ENCODE data around the gene PXT1.

Gene PXT1

DNA sequence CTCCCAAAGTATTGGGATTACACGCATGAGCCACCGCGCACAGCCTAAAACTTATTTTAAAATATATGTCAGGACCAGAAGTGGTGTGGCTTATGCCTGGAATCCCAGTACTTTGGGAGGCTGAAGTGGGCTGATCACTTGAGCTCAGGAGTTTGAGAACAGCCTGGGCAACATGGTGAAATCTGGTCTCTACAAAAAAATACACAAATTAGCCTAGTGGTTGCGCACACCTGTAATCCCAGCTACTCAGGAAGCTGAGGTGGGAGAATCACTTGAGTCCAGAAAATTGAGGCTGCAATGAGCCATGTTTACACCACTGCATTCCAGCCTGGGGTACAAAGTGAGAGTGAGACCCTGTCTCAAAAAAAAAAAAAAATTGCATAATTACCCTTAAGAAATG lies 13.7 kb downstream of the PXT1 start:
- TF ChIP-seq CTCF (conservative IDR thresholded peaks at IDR 0.05; ENCODE audit: low read depth, low read length) = 0 out of 2 replicates have a peak, but pooled peaks have one; percentile 19
- no peaks in the 10 kb centered on the region for H4K20me1 ChIP-seq (ENCODE audit: insufficient read depth)
- H3K4me2 ChIP-seq = no peak overlapping the region
- H3K4me3 ChIP-seq (IDR thresholded peaks at IDR 0.05; ENCODE audit: insufficient read depth, low read depth, low read length) = no peak overlapping the region
- H3K9ac ChIP-seq = no peak overlapping the region
- H3K27ac ChIP-seq = no peak overlapping the region
- no peak overlapping the region for H2AFZ ChIP-seq (ENCODE audit: low read depth)
- no peaks in the 10 kb centered on the region for H3K79me2 ChIP-seq (ENCODE audit: insufficient read depth, low read depth)
- no peaks in the 10 kb centered on the region for H3K36me3 ChIP-seq (ENCODE audit: insufficient read depth)
- H3K4me1 ChIP-seq (ENCODE audit: low read depth, poor library complexity, severe bottlenecking) = peaks cover 20% of the 10 kb centered on the region
- H3K27me3 ChIP-seq (ENCODE audit: insufficient read depth, low read depth) = no peaks in the 10 kb centered on the region

DNA sequence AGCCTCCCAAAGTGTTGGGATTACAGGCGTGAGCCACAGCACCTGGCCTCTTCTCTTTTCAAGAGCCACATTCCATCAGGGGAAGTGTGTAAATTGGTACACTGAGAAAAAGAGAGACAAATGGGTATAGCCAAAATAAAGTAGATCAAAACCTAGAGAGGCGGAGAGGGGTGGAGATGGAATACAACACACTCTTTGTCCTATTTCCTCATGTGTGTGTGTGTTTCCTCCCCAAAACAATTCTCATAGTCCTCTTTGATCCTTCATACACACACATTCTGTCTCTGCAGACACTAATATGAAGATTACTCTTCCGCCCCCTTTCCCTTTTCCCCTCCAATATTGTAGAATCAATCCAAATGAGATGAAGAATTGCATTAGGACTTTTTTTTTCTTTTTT lies 16.0 kb downstream of the PXT1 start:
- Histone ChIP-seq H3K27me3 (ENCODE audit: insufficient read depth, low read depth) (no peaks in the 10 kb centered on the region), H3K4me1 (ENCODE audit: low read depth, poor library complexity, severe bottlenecking) (peaks cover 14% of the 10 kb centered on the region), H3K27ac (no peak overlapping the region), H3K36me3 (ENCODE audit: insufficient read depth) (no peaks in the 10 kb centered on the region), H3K79me2 (ENCODE audit: insufficient read depth, low read depth) (no peaks in the 10 kb centered on the region), H3K9ac (no peak overlapping the region), H4K20me1 (ENCODE audit: insufficient read depth) (no peaks in the 10 kb centered on the region), H3K4me2 (no peak overlapping the region), H2AFZ (ENCODE audit: low read depth) (no peak overlapping the region), H3K4me3 (IDR thresholded peaks at IDR 0.05; ENCODE audit: insufficient read depth, low read depth, low read length) (no peak overlapping the region)
- no peak for TF ChIP-seq CTCF (conservative IDR thresholded peaks at IDR 0.05; ENCODE audit: low read depth, low read length)

DNA sequence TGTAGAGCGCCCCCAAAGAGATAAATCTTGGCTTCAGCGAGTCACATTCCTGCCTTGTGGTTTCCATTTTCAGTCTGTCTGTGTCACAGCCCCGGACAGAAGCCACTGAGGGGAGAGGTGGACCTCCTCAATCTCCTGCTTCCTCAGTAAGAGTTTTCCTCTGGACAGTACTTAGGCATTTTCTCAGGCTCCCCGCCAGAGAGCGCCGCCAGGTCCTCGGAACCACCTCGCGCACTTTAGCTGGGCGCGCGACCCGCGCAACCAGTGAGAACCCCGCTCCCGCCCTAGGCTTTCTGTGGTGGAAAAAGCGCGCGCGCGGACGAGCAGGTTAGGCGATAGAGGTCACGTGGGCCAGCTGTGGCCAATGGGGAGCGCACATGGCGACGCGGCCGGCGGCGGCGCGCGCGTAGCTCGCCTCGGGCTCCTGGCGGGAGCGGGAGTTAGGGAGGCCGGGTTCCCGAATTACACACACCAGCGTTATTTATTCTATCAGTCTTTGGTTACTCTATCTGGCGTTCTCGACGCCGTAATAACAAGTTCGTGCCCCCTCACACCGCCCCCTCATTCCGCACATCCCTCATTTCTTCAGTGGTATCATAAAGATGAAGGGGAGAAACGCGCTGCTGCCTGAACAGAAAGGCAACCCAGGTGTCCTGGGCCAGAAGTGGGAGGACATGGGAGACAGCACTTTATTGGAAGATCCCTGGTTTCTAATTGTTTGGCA lies 19.4 kb downstream of the PXT1 start:
- H2AFZ ChIP-seq (ENCODE audit: low read depth) = peak overlapping the region; percentile 95
- H3K4me1 ChIP-seq (ENCODE audit: low read depth, poor library complexity, severe bottlenecking) = peaks cover 11% of the 10 kb centered on the region
- no peaks in the 10 kb centered on the region for H3K36me3 ChIP-seq (ENCODE audit: insufficient read depth)
- H3K9ac ChIP-seq = peak overlapping the region; percentile 50; the same call in 1 of the 2 replicates
- H4K20me1 ChIP-seq (ENCODE audit: insufficient read depth) = no peaks in the 10 kb centered on the region
- no peaks in the 10 kb centered on the region for H3K27me3 ChIP-seq (ENCODE audit: insufficient read depth, low read depth)
- H3K27ac ChIP-seq = peak overlapping the region; percentile 61
- H3K4me2 ChIP-seq = peak overlapping the region; percentile 71
- H3K79me2 ChIP-seq (ENCODE audit: insufficient read depth, low read depth) = no peaks in the 10 kb centered on the region
- no peak overlapping the region for H3K4me3 ChIP-seq (IDR thresholded peaks at IDR 0.05; ENCODE audit: insufficient read depth, low read depth, low read length)
- TF ChIP-seq CTCF (conservative IDR thresholded peaks at IDR 0.05; ENCODE audit: low read depth, low read length) = peak; percentile 62

DNA sequence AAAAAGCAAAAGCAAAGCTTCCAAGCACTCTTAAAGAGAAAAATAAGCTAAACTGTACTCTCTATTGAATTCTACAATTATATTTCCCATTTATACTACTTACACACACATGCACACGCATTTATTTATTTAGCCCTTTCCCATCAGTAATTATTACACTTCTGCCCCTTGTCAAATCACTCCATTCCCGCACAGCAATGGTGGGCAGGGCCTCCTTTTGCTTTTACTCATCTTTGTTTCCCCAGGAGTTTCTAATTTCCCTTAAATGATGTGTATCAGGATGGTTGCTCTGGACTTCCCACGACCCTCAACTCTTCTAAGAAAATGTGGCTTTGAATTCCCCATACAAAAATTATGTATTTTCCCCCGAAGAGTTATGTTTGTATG lies 19.9 kb downstream of the PXT1 start:
- TF ChIP-seq CTCF (conservative IDR thresholded peaks at IDR 0.05; ENCODE audit: low read depth, low read length) = no peak
- peak overlapping the region; percentile 95 for H2AFZ ChIP-seq (ENCODE audit: low read depth)
- H3K27ac ChIP-seq = peak overlapping the region; percentile 30; the same call in 1 of the 2 replicates
- peak overlapping the region; percentile 50; the same call in 1 of the 2 replicates for H3K9ac ChIP-seq
- H3K36me3 ChIP-seq (ENCODE audit: insufficient read depth) = no peaks in the 10 kb centered on the region
- H3K79me2 ChIP-seq (ENCODE audit: insufficient read depth, low read depth) = no peaks in the 10 kb centered on the region
- H3K4me2 ChIP-seq = peak overlapping the region; percentile 71
- no peaks in the 10 kb centered on the region for H4K20me1 ChIP-seq (ENCODE audit: insufficient read depth)
- no peak overlapping the region for H3K4me3 ChIP-seq (IDR thresholded peaks at IDR 0.05; ENCODE audit: insufficient read depth, low read depth, low read length)
- H3K27me3 ChIP-seq (ENCODE audit: insufficient read depth, low read depth) = no peaks in the 10 kb centered on the region
- peaks cover 11% of the 10 kb centered on the region for H3K4me1 ChIP-seq (ENCODE audit: low read depth, poor library complexity, severe bottlenecking)

Measured in KMS-11 (cell line).